Tibial nerve (tissue), 3 donors: ENCODE data around the gene TLE1.

ENCODE experiments used
- POLR2A ChIP-seq, 2 donors: fragments of 450-650 bp; IDR thresholded peaks; one replicate each; pipeline ENCODE4 v1.6.1; 2017; ENCODE audit warnings: antibody characterized with exemption in 2 of 2, mild to moderate bottlenecking in 2 of 2, moderate library complexity in 2 of 2
- TF ChIP-seq, protein P1 (sequence below), 5 experiments: fragments of 200-600 bp in 3 of 5; fragments of 450-650 bp in 2 of 5; sonication (generic) in 3 of 5; IDR thresholded peaks; one replicate each; pipeline ENCODE4 v1.5.1; 2016 to 2019; ENCODE audit warnings: antibody characterized with exemption in 5 of 5, mild to moderate bottlenecking in 3 of 5, moderate library complexity in 2 of 5

DNA sequence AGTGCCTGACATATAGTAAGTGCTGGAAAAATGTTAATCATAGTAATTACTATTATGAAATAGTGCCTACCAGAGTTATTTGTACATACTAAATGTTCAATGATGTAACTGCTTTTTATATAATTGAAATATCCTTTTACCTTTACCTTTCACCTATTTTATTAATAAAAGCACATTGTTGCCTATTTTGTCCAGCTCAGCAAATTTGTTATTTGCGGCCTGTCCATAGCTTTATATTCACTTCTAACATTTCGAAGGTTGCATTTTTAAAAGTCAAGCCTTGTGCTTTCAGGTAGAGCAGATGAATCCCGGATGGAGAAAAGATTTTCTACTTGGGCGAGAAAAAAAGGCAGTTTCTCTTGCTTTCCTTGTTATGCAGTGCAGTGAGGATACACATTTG lies 119.3 kb downstream of the TLE1 start:
- no peak for TF ChIP-seq POLR2A (IDR thresholded peaks at IDR 0.05)
- TF ChIP-seq, protein P1, sequence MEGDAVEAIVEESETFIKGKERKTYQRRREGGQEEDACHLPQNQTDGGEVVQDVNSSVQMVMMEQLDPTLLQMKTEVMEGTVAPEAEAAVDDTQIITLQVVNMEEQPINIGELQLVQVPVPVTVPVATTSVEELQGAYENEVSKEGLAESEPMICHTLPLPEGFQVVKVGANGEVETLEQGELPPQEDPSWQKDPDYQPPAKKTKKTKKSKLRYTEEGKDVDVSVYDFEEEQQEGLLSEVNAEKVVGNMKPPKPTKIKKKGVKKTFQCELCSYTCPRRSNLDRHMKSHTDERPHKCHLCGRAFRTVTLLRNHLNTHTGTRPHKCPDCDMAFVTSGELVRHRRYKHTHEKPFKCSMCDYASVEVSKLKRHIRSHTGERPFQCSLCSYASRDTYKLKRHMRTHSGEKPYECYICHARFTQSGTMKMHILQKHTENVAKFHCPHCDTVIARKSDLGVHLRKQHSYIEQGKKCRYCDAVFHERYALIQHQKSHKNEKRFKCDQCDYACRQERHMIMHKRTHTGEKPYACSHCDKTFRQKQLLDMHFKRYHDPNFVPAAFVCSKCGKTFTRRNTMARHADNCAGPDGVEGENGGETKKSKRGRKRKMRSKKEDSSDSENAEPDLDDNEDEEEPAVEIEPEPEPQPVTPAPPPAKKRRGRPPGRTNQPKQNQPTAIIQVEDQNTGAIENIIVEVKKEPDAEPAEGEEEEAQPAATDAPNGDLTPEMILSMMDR (IDR thresholded peaks at IDR 0.05) = no peak
